Stimulated activated CD8-positive, alpha-beta memory T cell treated with anti-CD3 and anti-CD28 coated beads, Interleukin-4, amount 100 ng/mL, for 4 hours (primary cell): ENCODE results near the gene DNER.
"Not testable (repeated sequence)": the region's sequence is repeated elsewhere in the genome, so short reads cannot be mapped to it uniquely, and the experiment has no call there.

ENCODE experiments used
- DNase-seq, 2 donors: peaks; one replicate each; pipeline ENCODE4 v3.0.0-alpha.2; 2020; ENCODE audit warnings: low read depth in 2 of 2, low spot score in 1 of 2

The DNER gene

DNA sequence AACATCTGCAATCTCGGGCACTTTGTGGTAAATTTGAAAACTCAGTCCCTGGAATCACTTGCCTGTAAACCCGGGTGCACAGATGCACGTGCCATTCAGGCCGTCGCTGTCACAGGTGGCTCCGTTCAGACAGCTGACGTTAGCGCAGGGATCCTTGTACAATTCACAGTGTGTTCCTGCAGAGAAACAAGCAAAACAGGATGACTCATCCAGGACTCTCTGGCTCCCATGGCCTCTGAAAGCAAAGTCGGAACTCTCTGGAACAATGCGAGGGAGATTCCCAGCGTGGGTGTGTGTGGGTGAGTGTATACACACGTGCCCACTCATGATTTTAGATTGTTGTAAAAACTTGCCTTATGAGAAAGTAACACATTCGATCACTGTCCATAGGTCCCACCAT lies 307.2 kb downstream of the DNER start:
- no peak for DNase-seq

GRCh38 chr2:229405796-229406195 lies 308.6 kb downstream of the DNER start:
- no peak for DNase-seq

DNA sequence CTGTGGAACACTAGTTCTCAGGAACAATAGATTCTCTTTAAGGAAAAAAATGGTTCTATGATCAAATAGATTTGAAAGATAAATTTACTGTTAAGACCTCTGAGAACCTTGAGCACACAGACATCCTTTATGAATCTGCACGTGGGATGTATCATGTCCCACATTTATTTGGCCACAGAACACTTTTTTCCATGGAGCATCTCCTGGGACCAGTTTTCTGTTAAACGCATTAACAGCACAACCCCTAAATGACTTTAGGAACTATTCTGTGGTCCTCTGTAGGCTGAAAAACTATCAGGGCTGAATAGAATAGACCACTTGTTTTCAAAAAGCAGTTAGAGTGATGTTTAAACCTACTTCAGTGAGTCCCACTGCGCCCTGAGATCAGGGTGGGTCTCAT lies 311.1 kb downstream of the DNER start:
- no peak for DNase-seq

DNA sequence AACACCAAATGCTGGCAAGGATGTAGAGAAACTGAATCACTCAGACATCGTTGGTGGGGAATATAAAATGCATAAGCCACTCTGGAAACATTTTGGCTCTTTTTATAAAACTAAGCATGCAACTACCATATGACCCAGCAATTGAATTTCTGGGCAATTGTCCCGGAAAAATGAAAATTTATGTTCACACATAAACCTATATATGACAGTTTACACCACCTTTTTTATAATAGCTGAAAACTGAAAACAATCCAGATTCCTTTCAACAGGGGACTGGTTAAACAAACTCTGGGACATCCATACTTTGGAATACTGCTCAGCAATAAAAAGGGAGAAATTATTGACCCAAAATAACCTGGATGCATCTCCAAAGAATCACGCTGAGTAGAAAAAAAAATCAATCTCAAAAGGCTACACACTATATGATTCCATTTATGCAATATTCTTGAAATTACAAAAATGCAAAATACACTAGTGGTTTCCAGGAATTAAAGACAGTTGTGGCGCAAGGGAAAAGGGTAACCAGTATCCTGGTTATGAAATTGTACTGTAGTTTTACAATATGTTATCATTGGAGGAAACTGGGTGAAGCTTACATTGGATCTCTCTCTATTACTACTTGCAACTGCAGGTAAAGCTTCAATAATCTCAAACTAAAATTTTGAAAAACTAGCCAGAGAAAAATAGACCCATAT lies 313.0 kb downstream of the DNER start:
- no peak for DNase-seq

- no peak for DNase-seq
Measured at GRCh38 chr2:229393926-229394325, 320.4 kb downstream of the DNER start.

GRCh38 chr2:229392196-229392595 lies 322.2 kb downstream of the DNER start:
- no peak for DNase-seq

- no peak for DNase-seq
Measured at GRCh38 chr2:229388731-229389130, 325.6 kb downstream of the DNER start.

- no peak for DNase-seq
Measured at GRCh38 chr2:229387866-229388265, 326.5 kb downstream of the DNER start.

GRCh38 chr2:229380101-229380625 lies 334.2 kb downstream of the DNER start:
- DNase-seq = no peak

DNA sequence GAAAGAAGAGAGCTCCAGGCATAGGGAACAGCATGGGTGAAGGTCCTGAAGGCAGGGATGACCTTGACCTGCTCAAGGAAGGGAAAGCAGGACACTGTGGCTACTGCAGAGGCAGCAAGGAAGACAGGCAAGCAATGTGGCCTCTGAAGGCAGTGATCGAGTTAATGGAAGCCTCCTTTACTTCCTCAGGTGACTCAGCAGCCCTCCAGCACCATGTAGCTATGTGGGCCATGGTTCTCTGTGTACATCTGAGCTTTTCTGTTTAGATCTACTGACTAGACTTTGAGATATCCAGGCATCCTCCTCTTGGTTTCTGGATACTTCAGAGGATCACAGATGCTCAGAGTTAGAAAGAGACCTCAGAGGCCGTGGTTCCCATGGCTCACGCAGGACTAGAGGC lies 336.0 kb downstream of the DNER start:
- no peak for DNase-seq

- no peak for DNase-seq
Measured at GRCh38 chr2:229376866-229377265, 337.5 kb downstream of the DNER start.

DNA sequence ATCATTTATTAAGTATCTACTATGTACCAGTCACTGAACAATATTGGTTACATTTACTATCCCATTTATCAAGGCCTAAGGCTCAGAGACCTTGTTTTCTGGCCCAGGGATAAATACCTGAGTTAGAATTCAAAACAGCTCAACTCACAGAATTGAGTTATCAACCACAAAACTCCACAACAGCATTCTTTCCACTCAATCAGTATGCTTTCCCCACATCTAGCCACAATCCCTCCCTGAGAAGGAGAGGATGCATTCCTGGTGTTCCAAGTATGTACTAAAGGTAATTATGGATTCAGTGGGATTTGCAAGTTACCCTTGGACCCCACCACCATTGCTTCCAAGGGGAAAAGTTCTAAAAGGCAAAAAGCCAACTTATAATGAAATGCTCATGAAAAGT lies 339.1 kb downstream of the DNER start:
- no peak for DNase-seq

DNA sequence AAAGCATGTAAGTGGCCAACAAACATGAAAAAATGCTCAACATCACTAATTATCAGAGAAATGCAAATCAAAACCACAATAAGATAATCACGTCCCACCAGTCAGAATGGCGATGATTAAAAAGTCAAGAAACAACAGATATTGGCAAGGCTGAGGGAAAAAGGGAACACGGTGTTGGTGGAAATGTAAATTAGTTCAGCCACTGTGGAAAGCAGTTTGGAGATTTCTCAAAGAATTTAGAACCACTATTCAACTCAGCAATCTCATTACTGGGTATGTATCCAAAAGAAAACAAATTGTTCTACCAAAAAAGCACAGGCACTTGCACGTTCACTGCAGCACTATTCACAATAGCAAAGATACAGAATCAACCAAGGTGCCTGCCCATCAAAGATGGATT lies 341.0 kb downstream of the DNER start:
- not testable (repeated sequence) for DNase-seq

DNA sequence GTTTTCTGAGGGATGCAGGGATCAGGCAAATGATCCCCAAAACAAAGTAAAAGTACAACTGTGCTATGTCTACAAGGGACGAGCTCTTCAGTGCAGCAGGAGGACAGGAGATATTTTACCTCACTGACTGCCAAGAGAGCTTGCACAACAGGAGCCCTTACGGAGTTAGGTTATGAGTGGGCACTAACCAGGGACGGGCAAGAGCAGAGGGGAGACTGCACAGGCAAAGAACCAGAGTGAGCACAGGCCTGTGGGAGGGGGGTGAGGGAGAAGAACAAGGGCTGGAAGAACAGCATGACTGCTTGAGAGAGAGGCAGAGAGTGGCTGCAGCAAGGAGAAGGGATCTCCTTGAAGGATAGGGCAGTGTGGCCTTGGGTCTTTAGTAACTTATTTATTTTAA lies 342.1 kb downstream of the DNER start:
- no peak for DNase-seq

DNA sequence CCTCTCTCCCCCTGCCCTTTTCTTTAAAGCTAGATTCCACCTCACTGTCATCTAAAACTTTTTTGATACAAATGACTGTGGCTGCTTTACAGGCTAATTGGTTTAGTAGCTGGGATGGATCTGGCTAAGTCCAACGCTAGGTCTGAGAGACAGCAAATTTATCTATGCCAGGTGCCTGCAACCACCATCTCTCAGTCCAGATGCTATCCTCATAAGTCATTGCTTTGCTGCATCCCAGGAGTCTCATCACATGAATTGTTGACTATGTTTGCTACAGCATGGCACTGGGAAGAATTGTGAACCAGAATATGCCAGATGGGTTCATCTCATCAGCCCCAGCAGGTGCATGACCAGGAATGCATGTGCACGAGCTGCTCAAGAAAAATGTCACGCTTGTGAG lies 343.3 kb downstream of the DNER start:
- no peak for DNase-seq

DNA sequence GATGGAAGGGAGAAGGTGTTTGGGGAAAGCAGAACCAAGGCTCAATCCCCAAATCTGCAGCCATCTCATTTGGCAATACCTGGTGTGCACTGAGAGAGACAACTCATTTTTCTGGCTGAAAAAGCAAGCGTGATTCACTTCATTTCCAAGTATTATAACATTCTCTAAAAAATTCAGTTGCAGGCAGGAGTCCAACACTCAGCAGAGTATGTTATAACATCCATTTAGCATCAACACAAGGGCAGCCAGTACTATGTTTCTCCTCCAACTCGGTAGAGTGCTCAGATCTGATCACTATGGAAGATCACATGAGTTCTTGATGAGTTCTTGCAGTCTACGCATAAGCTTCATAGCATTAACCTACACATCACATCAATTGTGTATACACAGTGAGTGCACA lies 343.8 kb downstream of the DNER start:
- DNase-seq = no peak

- DNase-seq = no peak
Measured at GRCh38 chr2:229363185-229363814, 351.1 kb downstream of the DNER start.

GRCh38 chr2:229350883-229351282 lies 363.5 kb downstream of the DNER start:
- no peak for DNase-seq

DNA sequence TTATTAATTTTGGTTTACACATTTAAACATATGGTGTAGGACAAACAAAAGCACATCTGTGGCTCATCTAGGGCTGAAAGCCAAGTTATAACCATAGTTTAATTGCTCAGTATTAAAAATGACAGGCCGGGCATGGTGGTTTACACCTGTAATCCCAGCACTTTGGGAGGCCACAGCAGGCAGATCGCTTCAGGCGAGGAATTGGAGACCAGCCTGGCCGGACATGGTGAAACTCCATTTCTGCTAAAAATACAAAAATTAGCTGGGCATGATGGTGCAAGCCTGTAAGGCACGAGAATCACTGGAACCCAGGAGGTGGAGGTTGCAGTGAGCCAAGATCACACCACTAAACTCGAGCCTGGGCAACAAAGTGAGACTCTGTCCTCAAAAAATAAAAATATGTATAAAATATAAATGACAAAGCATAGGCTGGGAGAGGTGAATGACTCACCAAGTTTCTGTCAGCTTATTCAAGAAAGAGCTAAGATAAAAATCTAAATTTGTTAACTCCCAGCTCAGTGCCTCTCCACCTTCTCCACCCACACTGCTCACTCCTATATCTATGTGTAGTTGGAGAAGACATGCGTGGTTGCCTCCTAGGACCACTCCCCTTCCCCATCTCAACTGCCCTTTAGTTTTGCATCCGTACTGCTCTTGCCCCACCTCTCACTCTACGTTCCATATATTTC lies 364.1 kb downstream of the DNER start:
- no peak for DNase-seq

DNA sequence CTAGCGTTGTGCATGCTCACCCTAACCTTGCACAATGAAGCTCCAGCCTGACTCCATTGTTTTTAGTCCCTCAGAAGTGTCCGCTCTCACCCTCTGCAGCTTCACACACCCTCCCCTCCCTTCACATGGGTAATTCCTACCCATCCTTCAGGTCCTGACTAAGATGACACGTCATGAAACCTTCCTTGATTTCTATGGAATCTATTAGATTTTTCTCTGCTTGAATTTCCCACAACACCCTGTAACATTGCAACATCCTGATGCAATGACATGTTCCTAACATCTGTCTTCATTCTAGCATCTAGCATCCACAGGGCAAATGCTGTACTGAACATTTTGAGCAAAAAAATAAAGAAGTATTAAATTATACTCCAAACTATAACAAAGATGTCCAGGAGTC lies 366.2 kb downstream of the DNER start:
- DNase-seq = no peak

GRCh38 chr2:229346816-229347540 lies 367.4 kb downstream of the DNER start:
- DNase-seq = no peak

- DNase-seq = no peak
Measured at GRCh38 chr2:229344955-229345354, 369.4 kb downstream of the DNER start.
